Jurkat, Clone E6-1 (cell line): ENCODE data around the gene MED12.
A peak's percentile ranks its signal among the peaks of the same experiment; 100 is the strongest.
"Not testable (repeated sequence)": the region's sequence is repeated elsewhere in the genome, so short reads cannot be mapped to it uniquely, and the experiment has no call there.

Experiments used
- DNase-seq: peaks from one replicate; pipeline ENCODE4 v3.0.0-alpha.2; 2011; ENCODE audit warnings: low read depth, low spot score
- H3K4me3 ChIP-seq: 2 replicates; pipeline ENCODE4 v1.5.1; 2011; ENCODE audit warnings: mild to moderate bottlenecking, low read length, control low read depth, moderate library complexity

Gene MED12

DNA sequence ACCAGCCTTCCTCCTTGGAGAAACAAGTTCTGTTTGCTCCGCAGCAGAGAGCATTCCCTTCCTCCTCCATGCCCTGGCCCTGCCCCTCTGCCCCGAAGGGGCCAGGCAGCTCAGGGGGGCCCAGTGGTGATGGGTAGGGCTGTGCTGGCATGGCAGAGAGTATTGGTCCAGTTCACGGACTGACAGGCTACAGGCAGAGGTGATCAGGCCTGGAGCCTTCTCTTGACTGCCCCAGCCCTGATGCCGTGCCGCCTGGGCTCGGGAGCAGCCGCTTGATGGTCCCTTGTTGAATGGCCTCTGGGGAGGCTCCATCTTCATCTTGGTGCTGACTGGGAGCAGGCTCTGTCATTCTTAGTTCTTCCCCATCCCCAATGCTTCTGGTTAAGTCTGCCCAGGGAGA, 35.8 kb downstream of the MED12 start:
- H3K4me3 ChIP-seq: no peak overlapping the region
- DNase-seq: no peak

DNA sequence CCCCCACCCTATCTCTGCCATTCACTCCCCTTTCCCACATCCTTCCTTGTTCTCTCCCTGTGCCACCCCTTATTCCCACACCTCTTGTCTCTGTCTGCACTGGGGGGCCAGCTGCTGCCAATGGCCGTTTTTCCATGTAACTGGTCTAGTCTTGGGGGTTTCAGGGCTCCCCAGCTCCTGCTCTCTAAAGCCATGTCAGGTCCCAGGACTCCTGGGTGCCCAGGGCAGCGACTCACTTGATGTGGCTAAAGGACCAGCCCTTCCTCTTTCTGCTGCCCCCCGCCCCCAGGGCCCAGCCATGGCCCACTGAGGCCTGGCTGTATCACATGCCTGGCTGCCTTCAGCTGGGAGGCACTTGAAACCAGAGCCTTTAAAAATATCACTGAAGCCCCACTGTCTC, 36.2 kb downstream of the MED12 start:
- H3K4me3 ChIP-seq: no peak overlapping the region

DNA sequence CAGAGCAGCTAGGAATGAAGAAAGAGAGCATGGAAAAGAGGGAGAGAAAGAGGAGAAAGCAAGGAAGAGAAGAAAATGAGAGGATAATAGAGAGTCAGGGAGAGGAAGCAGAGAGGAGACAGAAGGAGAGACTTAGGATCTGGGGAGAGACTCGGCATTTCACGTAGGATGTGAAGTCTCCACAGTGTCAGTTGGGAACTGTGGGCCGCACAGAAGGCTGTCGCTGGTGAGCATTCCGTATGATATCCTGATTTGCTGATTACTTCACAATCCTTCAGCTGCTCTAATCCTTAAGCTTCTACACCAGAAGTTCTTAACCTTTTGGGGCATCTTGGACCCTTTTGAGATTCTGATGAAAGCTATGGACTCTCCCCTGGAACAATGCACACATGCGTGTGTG, 40.2 kb downstream of the MED12 start:
- no peak overlapping the region for H3K4me3 ChIP-seq
- no peak for DNase-seq

More for the DNA sequence above, 36.2 kb downstream of the MED12 start:
- DNase-seq: no peak

GRCh38 chrX:71159335-71159734, 40.9 kb downstream of the MED12 start:
- no peak overlapping the region for H3K4me3 ChIP-seq
- DNase-seq: no peak

- DNase-seq: no peak
Observed at GRCh38 chrX:71160475-71160874, 42.1 kb downstream of the MED12 start.

DNA sequence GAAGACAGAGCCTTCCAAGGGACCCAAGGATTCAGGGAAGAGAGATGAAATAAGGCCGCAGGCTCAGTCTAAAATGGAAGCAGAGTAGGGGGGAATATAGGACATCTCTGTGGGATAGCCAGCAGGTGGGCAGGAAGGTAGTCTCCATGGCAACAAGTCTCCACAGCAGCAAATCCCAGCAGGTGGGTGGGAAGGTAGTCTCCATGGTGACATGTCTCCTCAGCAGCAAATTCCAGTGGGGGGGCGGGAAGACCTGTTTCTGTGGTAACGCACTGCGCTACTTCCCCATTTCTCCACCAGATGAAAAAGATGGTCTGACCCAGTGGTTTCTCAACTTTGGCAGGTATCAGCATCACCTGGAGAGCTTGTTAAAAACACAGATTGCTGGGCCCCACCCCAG, 44.6 kb downstream of the MED12 start:
- H3K4me3 ChIP-seq: no peak overlapping the region
- no peak for DNase-seq

More at GRCh38 chrX:71160475-71160874, 42.1 kb downstream of the MED12 start:
- no peak overlapping the region for H3K4me3 ChIP-seq

DNA sequence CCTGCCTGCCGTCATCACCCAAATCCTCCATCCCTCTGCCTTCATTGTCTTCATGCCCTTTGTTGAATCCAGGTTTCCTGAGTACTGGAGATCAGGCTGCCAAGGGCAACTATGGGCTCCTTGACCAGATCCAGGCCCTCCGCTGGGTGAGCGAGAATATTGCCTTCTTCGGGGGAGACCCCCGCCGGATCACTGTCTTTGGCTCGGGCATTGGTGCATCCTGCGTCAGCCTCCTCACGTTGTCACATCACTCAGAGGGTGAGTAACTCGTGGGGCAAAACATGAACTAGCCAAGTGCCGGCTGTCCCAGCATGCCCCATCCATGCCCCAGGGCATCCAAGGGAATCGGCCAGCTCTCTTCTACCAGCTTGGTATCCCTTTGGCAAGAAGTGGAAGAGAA, 45.7 kb downstream of the MED12 start:
- no peak for DNase-seq
- H3K4me3 ChIP-seq: no peak overlapping the region

- H3K4me3 ChIP-seq: no peak overlapping the region
- no peak for DNase-seq
Observed at GRCh38 chrX:71166461-71166860, 48.1 kb downstream of the MED12 start.

- no peak overlapping the region for H3K4me3 ChIP-seq
- no peak for DNase-seq
Observed at GRCh38 chrX:71167031-71167781, 48.8 kb downstream of the MED12 start.

DNA sequence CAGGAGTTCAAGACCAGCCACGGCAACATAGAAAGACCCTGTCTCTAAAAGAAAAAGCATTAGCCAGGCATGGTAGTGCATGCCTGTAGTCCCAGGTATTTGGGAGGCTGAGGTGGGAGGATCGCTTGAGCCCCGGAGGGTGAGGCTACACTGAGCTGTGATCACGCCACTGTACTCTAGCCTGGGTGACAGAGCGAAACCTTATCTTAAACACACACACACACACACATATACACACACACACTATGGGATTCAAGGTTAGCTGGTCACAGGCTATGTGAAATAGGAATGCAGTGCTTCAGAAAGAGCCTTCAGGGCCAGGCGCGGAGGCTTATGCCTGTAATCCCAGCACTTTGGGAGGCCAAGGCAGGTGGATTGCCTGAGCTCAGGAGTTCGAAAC, 49.7 kb downstream of the MED12 start:
- no peak overlapping the region for H3K4me3 ChIP-seq
- no peak for DNase-seq

DNA sequence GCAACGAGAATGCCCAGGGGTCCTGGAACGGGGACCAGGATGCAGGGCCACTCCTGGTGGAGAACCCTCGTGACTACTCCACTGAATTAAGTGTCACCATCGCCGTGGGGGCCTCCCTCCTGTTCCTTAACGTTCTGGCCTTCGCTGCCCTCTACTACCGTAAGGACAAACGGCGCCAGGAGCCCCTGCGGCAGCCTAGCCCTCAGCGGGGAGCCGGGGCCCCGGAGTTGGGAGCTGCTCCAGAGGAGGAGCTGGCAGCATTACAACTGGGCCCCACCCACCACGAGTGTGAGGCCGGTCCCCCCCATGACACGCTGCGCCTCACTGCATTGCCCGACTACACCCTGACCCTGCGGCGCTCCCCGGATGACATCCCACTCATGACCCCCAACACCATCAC, 51.2 kb downstream of the MED12 start:
- DNase-seq: no peak
- no peak overlapping the region for H3K4me3 ChIP-seq

GRCh38 chrX:71170660-71171059, 52.3 kb downstream of the MED12 start:
- H3K4me3 ChIP-seq: no peak overlapping the region
- no peak for DNase-seq

DNA sequence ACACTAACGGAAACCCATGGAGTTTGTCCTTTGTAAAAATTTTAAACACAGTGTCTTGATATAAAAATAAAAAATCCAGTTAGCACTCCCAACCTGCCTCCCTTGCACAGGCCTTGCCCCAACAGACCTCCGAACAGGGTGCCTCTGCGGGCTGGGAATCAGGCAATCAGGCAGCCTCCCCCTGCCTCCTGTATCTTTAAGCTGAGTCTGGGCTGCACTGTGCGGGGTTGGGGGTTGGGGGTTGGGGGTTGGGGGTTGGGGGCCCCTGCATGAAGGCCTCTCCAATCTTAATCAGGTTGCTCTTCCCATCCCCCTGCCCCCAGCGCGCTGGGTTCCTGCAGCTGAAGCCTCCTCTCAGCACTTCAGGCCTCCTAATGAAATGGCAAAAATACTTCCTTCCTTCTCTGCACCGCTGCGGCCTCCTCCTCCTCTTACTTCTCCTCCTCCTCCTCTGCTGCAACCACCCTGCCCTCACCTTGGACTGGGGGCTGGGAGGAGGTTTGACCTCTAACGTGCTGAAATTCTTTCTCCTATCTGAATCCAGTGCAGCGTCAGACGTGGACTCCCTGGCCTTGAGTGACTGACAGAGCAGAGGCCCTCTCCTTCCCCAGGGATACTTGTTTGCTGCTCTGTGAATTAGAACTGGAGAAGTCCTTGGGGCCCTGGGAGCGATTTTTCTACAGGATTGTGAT, 52.9 kb downstream of the MED12 start:
- DNase-seq: no peak

DNA sequence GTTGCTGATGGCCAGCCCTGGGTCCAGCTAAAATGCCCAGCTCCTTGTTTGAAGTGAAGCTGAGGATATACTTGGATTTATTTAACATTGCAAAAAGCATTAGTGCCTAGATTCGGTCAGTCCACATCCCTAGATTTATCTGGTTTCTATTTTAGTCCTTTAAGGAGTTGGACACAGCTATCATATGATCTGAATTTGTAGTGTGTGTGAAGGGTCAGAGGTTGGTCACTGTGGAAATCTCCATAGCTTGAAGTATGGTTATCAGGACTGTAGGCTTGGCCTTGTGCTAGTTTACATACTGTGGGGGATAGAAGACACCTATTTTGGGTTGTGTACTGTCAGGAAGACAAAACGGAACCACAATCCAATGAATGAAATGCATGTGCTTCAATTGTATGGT, 55.0 kb downstream of the MED12 start:
- no peak for DNase-seq
- H3K4me3 ChIP-seq: no peak overlapping the region

More for the DNA sequence above, 52.9 kb downstream of the MED12 start:
- H3K4me3 ChIP-seq: no peak overlapping the region

DNA sequence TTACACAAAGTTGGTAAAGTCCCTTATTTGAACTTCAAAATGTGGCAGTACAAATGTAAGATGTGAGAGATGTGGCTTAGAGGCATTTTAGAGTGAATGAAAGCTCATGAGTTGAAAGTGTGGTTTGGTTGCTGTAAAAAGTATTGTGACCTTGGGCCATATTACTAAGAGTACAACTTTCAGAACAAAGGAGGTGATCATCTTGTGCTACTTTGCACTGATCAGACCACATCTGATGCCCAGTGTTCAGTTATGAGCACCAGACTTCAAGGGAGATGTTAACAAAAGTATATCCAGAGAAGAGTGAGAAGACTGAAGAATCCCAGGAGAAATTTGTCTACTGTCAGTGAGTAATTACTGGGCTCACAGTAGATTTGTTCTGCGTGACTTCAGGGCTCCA, 56.4 kb downstream of the MED12 start:
- DNase-seq: no peak
- H3K4me3 ChIP-seq: no peak overlapping the region

- DNase-seq: no peak
- no peak overlapping the region for H3K4me3 ChIP-seq
Observed at GRCh38 chrX:71175531-71175930, 57.1 kb downstream of the MED12 start.

GRCh38 chrX:71177327-71177726, 58.9 kb downstream of the MED12 start:
- no peak for DNase-seq
- H3K4me3 ChIP-seq: no peak overlapping the region

DNA sequence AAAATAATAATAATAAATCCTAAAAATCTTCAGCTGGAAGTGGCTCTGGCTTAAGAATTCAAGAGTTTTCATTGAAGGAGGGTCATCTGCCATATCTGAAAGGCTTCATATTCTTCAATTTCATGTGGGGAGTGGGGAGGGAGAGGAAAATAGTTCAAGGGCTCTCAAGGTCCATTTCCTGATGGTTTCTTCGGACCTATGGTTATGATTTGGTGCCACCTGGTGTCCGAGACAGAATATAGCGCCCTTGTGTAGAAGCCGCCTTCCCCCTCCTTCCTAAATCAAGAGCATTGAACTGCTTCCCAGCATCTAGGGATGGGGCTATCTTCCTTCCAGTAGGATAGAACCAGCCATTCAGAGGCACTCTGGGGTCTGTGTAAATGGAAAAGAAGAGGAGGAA, 60.5 kb downstream of the MED12 start:
- H3K4me3 ChIP-seq: no peak overlapping the region
- peak; percentile 50 for DNase-seq

DNA sequence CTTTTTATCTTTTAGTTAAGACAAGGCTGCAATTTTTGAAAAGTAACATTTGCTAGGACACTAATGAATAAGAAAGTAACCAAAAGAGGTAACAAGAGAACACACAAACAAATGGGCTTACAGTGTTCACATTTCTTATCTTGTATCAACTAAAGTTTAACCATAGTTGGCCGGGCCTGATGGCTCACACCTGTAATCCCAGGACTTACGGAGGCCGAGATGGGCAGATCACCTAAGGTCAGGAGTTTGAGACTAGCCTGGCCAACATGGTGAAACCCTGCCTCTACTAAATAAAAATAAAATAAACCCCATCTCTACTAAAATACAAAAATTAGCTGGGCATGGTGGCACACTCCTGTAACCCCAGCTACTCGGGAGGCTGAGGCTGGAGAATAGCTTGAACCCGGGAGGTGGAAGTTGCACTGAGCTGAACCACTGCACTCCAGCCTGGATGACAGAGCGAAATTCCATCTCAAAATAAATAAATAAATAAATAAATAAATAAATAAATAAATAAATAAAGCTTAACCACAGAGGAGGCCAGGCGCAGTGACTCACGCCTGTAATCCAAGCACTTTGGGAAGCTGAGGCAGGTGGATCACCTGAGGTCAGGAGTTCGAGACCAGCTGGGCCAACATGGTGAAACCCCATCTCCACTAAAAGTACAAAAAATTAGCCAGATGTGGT, 62.3 kb downstream of the MED12 start:
- not testable (repeated sequence) for H3K4me3 ChIP-seq, DNase-seq

GRCh38 chrX:71181558-71181909, 63.1 kb downstream of the MED12 start:
- H3K4me3 ChIP-seq: peak overlapping the region; percentile 53
- peak; percentile 62 for DNase-seq
